ENCODE measurements around the gene APLP2. TPM values are rescaled to one million over a fixed set of nuclear protein-coding genes. Genes with fewer than 3 reads are reported as not detected.

Gene APLP2
- total RNA-seq, 1 donor from 2014 or later: 318 TPM

- no peak for DNase-seq (ENCODE audit: low spot score)
Measured at GRCh38 chr11:130146796-130147195, 77.1 kb downstream of the APLP2 start.

DNA sequence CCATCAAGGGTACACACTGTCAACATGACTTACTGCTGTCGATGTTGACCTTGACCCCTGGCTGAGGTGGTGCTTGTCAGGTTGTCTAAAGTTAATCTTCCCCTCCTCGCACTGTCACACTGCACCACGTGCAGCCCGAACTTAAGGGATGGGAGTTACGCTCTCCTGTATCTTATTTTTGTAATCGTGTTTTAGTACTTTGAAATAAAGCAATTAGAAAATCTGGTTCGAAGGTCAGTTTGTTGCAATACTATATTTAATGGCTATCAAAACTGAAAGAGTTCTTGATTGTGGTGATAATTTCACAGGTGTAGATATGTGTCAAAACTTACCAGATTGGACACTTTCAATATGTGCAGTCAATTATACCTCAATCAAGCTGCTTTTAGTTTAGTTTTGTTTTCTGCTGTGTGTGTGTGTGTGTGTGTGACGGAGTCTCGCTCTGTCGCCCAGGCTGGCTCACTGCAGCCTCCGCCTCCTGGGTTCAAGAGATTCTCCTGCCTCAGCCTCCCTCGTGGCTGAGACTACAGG lies 79.2 kb downstream of the APLP2 start:
- no peak for DNase-seq (ENCODE audit: low spot score)

DNA sequence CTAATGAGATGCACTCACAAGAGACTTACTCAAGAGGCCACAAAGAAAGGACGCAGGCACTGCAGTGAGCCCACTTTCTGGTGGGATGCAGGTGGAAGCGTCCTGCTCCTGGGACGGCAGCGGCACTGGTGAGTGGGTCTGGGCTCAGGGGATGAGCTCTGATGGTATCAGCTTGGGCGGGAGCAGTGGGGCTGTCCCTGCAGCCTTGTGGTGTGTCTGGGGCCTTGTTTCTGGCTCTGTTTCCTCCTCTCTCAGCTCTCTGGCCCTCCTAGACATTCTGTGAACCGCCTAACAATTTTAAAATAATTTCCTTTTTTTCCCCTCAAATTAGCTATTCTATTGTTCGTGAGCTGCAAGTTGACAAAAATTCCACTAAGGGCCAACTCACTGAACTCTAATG lies 81.1 kb downstream of the APLP2 start:
- no peak for DNase-seq (ENCODE audit: low spot score)

GRCh38 chr11:130151196-130151595 lies 81.5 kb downstream of the APLP2 start:
- no peak for DNase-seq (ENCODE audit: low spot score)

- no peak for DNase-seq (ENCODE audit: low spot score)
Measured at GRCh38 chr11:130156108-130157022, 86.7 kb downstream of the APLP2 start.

DNA sequence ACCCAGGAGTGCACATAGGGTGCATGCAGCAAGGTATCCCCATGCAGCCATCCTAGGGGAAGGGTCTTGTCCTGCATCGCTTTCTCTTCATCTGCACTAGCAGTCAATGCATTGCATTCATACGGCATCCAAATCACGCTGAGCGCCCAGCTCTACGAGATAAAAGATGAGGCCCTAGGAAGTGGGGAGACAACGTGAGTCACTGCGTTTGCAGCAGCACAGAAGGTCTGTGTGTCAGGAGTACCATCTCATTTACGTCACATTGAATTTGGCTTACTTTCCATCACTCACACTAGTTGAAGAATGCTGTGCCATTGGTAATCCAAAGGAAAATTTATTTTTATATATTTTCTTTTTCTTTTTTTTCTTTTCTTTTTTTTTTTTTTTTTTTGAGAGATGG lies 87.4 kb downstream of the APLP2 start:
- DNase-seq (ENCODE audit: low spot score): no peak

- no peak for DNase-seq (ENCODE audit: low spot score)
Measured at GRCh38 chr11:130157840-130158239, 88.1 kb downstream of the APLP2 start.

- no peak for DNase-seq (ENCODE audit: low spot score)
Measured at GRCh38 chr11:130159139-130159538, 89.4 kb downstream of the APLP2 start.

DNA sequence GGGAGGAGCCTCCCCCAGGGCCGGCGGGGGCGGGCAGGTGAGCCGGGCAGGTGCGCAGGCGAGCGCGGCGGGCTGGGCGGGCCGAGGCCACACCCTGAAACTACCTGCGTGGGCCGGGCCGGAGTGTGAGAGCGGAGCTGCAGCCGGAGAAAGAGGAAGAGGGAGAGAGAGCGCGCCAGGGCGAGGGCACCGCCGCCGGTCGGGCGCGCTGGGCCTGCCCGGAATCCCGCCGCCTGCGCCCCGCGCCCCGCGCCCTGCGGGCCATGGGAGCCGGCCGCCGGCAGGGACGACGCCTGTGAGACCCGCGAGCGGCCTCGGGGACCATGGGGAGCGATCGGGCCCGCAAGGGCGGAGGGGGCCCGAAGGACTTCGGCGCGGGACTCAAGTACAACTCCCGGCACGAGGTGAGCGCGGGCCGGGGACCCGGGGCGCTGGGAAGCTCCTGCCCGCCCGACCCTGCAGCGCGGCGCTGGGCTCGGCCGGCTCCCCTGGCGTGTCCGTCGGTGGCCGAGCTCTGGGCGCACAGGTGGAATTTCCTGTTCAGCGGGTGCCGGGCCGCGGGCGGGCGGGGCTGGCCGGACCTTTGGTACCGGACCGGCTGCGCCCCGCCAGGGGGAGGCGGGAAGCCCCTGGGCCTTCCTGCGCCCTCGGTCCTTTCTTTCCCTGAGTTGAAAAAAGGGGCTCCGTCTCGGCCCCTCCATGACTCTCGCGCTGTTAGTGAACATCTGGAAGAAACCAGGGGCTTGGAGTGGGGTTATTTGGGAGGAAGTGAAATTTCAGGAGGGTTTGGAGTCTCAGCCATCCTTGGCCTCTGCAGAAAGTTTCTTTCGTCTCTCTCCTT lies 90.2 kb downstream of the APLP2 start, which contains the start of gene ST14:
ST14 (plus strand) TSS at position 126 of the 841 bp plus-strand sequence; CDS start at position 324, 198 bp downstream.
- peak; percentile 77 for DNase-seq (ENCODE audit: low spot score)

GRCh38 chr11:130160498-130161155 lies 90.9 kb downstream of the APLP2 start:
- DNase-seq (ENCODE audit: low spot score): no peak

DNA sequence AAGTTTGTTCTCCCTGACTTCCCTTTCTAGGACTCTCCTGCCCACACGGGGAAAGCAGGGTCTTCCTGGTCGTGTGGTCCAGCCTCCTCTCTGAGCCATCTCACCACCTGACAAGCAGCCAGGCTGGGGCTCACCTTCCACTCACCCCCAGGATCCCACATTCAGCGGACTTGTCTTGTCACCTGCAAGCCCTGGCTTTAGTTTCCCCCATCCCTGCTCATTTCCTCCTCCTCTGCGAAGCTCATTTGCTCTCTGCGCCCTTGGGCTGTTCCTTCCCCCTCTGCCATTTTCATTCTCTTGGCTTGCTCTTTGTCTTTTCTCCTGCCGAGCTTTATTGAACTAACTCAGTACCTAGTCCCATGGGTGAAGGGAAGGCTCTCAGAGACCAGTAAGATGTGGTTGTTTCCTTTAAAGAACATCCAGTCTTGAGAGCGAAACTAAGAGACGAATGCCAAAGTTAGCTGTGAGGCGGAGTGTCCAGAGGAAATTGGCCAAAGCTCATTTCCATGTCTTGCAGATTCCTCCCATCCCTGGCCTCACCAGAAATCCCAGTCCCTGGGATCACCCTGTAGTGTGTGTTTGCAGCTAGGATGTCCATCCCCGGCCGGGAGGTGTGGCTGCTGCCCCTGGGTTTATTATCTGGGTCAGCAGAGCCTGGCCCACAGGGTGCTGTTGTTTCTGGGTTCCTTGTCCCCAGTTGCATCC lies 91.9 kb downstream of the APLP2 start:
- DNase-seq (ENCODE audit: low spot score): no peak

DNA sequence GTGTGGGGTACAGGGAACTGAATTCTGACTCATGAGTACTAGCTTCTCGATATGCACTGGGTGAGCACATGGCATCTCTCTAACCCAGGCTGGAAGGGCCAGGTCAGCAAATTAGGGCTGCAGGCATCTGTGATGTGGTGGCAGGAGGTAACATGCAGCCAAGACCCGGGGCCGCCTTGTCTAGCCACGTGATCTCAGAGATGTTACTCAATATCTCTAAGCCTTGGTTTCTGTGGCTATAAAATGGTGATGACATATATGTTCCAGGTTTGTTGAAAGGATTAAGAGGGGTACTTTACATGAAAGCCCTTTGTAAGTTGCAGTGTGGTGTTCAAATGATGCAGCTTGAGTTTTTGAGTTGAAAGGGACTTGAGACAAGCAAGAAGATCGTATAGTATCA lies 93.0 kb downstream of the APLP2 start:
- DNase-seq (ENCODE audit: low spot score): no peak

DNA sequence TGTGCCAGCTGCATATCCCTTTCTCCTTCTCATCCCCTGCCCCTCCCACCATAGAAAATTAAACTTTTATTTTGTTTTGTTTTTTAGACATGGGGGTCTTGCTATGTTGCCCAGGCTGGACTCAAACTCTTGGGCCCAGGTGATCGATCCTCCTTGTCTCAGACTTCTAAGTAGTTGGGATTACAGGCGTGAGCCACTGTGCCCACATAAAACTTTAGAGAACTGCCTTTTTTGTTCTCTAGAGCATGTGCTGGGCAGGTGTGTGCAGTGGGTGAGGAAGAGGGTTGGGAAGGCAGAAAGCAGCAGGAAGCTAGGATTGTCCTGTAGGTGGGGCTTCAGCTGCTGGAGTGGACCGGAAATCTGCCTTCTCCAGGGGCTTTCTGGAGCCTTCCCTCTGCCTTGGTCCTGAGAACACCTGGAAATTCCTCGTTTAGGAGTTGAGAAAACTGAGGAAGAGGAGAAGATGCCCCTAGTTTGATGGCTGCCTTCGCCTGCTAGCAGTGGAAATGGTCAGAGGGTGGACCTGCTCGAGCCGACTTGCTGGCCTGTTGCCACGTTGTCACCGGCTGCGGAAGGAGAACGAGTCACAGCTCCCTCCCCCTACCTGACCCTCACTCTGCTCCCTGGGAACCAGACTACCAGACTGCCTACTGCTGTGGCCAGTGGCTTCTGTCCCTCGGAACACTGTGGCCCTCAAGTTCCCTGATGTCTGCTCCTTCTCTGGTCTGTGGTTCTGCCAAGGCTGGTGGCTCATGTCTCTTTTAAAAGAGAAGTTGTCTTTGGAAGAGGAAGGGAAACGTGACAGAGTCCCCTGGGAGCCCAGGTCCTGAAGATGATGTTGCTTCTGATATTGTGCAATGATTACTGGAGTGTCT lies 93.9 kb downstream of the APLP2 start:
- no peak for DNase-seq (ENCODE audit: low spot score)

GRCh38 chr11:130164221-130164570 lies 94.5 kb downstream of the APLP2 start:
- DNase-seq (ENCODE audit: low spot score): no peak

GRCh38 chr11:130165601-130166456 lies 96.1 kb downstream of the APLP2 start:
- no peak for DNase-seq (ENCODE audit: low spot score)

DNA sequence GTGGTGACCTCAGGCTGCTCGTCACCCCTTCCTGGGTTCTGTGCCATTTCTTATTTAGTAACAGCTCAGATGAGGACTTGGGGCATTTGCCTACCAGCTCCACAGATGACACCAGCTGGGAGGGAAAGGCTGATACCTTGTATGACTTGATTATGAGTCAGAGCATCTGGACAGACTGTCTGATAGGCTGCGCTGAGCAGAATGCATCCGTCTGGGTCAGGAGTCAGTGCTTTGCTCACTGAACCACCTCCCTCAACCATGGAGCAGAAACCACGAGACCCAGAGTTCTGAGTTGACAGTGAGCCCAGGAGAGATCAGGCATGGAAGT lies 96.7 kb downstream of the APLP2 start:
- DNase-seq (ENCODE audit: low spot score): peak; percentile 65

DNA sequence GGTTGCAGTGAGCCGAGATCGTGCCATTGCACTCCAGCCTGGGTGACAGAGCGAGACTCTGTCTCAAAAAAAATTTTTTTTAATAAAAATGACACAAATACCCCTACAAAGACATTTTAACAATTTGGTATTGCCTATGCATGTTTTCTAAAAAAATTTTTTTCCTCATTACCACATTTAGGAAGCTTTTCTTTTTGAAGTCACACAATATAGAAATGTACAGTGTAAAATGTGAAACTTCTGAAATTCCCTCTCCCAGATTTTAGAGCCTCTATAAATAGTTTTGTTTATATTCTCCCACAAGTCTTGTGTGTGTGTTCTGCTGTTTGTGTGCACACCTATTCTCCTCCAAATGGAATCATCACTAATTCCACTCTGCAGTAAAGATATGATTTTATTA lies 97.5 kb downstream of the APLP2 start:
- no peak for DNase-seq (ENCODE audit: low spot score)

DNA sequence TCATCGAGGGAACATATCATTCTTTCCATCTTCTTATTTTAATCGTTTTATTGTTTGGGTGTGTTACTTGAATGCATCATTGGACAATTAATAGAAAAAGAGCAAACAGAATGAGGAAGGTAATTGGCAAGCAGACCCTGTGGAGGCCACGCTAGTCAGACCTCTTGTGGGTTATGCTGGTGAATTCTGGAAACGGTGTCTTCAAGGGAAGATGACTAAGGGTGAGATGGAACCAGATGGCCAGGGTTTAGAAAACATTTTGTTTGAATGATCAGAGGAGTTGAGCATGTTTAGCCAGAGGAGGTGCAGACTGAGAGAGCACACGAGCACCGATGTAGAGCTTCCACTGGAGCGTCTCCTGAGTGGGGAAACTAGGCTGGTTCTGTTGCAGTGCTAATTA lies 98.4 kb downstream of the APLP2 start:
- DNase-seq (ENCODE audit: low spot score): no peak

GRCh38 chr11:130170345-130170744 lies 100.7 kb downstream of the APLP2 start:
- DNase-seq (ENCODE audit: low spot score): no peak

- DNase-seq (ENCODE audit: low spot score): no peak
Measured at GRCh38 chr11:130171534-130171933, 101.8 kb downstream of the APLP2 start.
